Measurements from ENCODE around the gene PRKAG1.

PRKAG1 gene

GRCh38 chr12:48960834-48961233, 57.7 kb downstream of the PRKAG1 start:
- no peak for DNase-seq

GRCh38 chr12:48958049-48958388, 60.6 kb downstream of the PRKAG1 start:
- no peak for DNase-seq

GRCh38 chr12:48957141-48958048, 61.2 kb downstream of the PRKAG1 start, which contains the start of gene ARF3:
ARF3 (minus strand) TSS chr12:48957487; CDS start chr12:48941095, 16,392 bp downstream.
- peak; percentile 90 for DNase-seq

GRCh38 chr12:48956279-48957140, 62.1 kb downstream of the PRKAG1 start:
- peak; percentile 89 for DNase-seq

- no peak for DNase-seq
These were observed 63.6 kb downstream of the PRKAG1 start for GRCh38 chr12:48954841-48955501.

- DNase-seq: no peak
These were observed 64.5 kb downstream of the PRKAG1 start for GRCh38 chr12:48954061-48954460.

- DNase-seq: no peak
These were observed 65.9 kb downstream of the PRKAG1 start for GRCh38 chr12:48952691-48953090.

All from DMS79 (cell line).